ENCODE data around the gene CREB3L2. TPM values are rescaled to one million over a fixed set of nuclear protein-coding genes. Genes with fewer than 3 reads are reported as not detected.

CREB3L2 gene
- total RNA-seq, 2 experiments from 2014 or later = 22.7 to 79.0 TPM

DNA sequence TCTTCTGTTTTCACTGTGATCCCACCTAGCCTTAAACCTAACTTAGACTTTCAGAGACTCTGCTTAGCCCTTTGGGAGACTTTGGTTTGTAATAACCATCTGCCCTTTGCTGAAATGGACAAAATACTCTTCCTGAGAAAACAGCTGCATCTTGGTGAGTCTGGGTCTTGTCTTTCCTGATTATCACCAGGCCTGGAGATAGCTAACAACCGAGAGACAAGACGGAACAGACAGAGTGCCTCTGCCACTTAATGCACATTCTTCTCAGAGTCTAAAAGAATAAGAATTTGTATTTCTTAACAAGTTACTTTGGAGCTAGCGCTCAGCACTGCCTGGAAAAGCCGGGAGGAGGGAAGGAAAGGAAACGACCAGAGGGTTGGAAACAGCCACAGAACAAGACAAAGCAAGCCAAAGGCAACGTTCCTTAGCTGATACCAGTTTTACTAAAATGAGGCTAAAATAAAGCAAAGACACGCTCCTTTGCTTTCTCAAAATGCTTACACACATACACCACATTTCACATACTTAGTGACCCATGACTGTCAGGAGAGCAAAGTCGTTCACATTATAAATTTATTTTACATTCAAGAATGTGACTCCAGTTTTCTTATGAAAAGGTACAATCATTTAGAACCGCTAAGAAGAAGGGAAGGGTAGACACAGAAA, 84.8 kb downstream of the CREB3L2 start:
- intact Hi-C loops (cut with micrococcal nuclease; ENCODE audit: unreplicated experiment) = loop anchor here (1.0 kb wide), 1 partner anchor 27 kb away; no protein-coding TSS in a partner anchor
- no TSS peak for BruUV-seq (replicated peaks)
- Histone ChIP-seq H3K4me1 (ENCODE audit: insufficient read depth, low read length, poor library complexity, severe bottlenecking) (no peaks in the 10 kb centered on the region), H4K20me1 (ENCODE audit: insufficient read depth, low read length) (no peaks in the 10 kb centered on the region), H3K36me3 (ENCODE audit: insufficient read depth, low read length) (peaks cover 42% of the 10 kb centered on the region), H3K27ac (ENCODE audit: low read depth, low read length, poor library complexity, severe bottlenecking) (no peak overlapping the region), H3K4me2 (ENCODE audit: low read length) (no peak overlapping the region), H2AFZ (ENCODE audit: low read length) (no peak overlapping the region), H3K9me3 (ENCODE audit: low read length) (no peaks in the 10 kb centered on the region), H3K79me2 (ENCODE audit: insufficient read depth, low read depth, low read length) (no peaks in the 10 kb centered on the region; the same call in 1 of the 2 replicates), H3K4me3 (ENCODE audit: low read depth, low read length, poor library complexity, severe bottlenecking) (no peak overlapping the region), H3K9me2 (ENCODE audit: insufficient read depth, low read length) (no peaks in the 10 kb centered on the region)
- ChIA-PET POLR2A (interaction anchor here (0.6 kb wide), 2 partner anchors 14 to 82 kb away, joined by 3 to 4 read pairs; no protein-coding TSS in a partner anchor), CTCF (ENCODE audit: unreplicated experiment) (interaction anchor here (0.6 to 1.1 kb wide), 2 partner anchors 47 to 238 kb away, joined by 4 read pairs; no protein-coding TSS in a partner anchor)
- no peak for DNase-seq (ENCODE audit: low spot score)
- TF ChIP-seq EZH2phosphoT487 (IDR thresholded peaks at IDR 0.05; ENCODE audit: borderline replicate concordance, low read depth, low read length) = no peak
- TF ChIP-seq, protein P1, sequence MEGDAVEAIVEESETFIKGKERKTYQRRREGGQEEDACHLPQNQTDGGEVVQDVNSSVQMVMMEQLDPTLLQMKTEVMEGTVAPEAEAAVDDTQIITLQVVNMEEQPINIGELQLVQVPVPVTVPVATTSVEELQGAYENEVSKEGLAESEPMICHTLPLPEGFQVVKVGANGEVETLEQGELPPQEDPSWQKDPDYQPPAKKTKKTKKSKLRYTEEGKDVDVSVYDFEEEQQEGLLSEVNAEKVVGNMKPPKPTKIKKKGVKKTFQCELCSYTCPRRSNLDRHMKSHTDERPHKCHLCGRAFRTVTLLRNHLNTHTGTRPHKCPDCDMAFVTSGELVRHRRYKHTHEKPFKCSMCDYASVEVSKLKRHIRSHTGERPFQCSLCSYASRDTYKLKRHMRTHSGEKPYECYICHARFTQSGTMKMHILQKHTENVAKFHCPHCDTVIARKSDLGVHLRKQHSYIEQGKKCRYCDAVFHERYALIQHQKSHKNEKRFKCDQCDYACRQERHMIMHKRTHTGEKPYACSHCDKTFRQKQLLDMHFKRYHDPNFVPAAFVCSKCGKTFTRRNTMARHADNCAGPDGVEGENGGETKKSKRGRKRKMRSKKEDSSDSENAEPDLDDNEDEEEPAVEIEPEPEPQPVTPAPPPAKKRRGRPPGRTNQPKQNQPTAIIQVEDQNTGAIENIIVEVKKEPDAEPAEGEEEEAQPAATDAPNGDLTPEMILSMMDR (conservative IDR thresholded peaks at IDR 0.05; ENCODE audit: low read length) = no peak

DNA sequence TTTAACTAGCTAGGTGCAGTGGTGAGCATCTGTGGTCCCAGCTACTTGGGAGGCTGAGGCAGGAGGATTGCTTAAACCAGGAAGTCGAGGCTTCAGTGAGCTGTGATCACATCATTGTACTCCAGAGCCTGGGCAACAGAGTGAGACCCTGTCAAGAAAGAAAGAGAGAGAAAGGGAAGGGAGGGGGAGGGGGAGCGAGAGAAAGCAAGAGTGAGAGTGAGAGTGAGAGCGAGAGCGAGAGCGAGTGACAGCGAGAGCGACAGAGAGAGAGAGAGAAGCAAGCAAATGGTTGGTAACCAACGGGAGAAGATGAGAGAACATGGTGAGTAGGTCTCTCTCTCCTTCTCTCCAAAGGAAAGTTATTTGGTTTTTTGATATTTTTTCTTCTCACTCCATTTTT, 85.3 kb downstream of the CREB3L2 start:
- Histone ChIP-seq H3K9me3 (ENCODE audit: low read length) (no peaks in the 10 kb centered on the region), H3K36me3 (ENCODE audit: insufficient read depth, low read length) (peaks cover 47% of the 10 kb centered on the region), H3K9me2 (ENCODE audit: insufficient read depth, low read length) (no peaks in the 10 kb centered on the region), H3K79me2 (ENCODE audit: insufficient read depth, low read depth, low read length) (no peaks in the 10 kb centered on the region; the same call in 1 of the 2 replicates), H2AFZ (ENCODE audit: low read length) (no peak overlapping the region), H3K4me2 (ENCODE audit: low read length) (no peak overlapping the region), H3K4me3 (ENCODE audit: low read depth, low read length, poor library complexity, severe bottlenecking) (no peak overlapping the region), H4K20me1 (ENCODE audit: insufficient read depth, low read length) (no peaks in the 10 kb centered on the region), H3K4me1 (ENCODE audit: insufficient read depth, low read length, poor library complexity, severe bottlenecking) (no peaks in the 10 kb centered on the region), H3K27ac (ENCODE audit: low read depth, low read length, poor library complexity, severe bottlenecking) (no peak overlapping the region)
- CTCF ChIA-PET (ENCODE audit: unreplicated experiment) = interaction anchor here (0.6 to 1.1 kb wide), 2 partner anchors 47 to 238 kb away, joined by 4 read pairs; no protein-coding TSS in a partner anchor
- no TSS peak for BruUV-seq (replicated peaks)
- POLR2A ChIA-PET = interaction anchor here (0.5 to 0.8 kb wide), 2 partner anchors 717 to 1514 kb away, joined by 3 to 4 read pairs; no protein-coding TSS in a partner anchor
- no peak for DNase-seq (ENCODE audit: low spot score)
- intact Hi-C loops (cut with micrococcal nuclease; ENCODE audit: unreplicated experiment) = loop anchor here (1.0 kb wide), 1 partner anchor 28 kb away; no protein-coding TSS in a partner anchor
- no peak for TF ChIP-seq EZH2phosphoT487 (IDR thresholded peaks at IDR 0.05; ENCODE audit: borderline replicate concordance, low read depth, low read length)
- TF ChIP-seq, protein P1 (conservative IDR thresholded peaks at IDR 0.05; ENCODE audit: low read length) = no peak

DNA sequence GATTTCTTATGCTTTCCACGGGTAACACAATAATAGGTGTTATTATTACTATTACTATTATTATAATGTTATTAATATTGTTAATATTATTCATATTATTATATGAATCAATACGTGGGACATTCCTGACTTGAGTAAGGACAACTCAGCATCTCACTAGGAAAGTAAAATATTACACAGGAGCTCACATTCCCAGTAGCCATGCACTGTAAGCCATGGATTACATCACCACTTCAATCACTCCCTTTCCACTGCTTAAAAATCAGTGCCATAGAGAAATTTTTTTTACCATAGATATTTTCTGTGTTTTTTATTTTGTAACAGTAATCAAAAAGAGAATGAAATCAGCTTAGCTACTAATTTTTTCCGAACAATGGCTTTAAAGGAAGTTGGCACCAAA, 86.6 kb downstream of the CREB3L2 start:
- no TSS peak for BruUV-seq (replicated peaks)
- no peak for DNase-seq (ENCODE audit: low spot score)
- POLR2A ChIA-PET = interaction anchor here (0.9 to 1.7 kb wide), 2 partner anchors 11 to 32 kb away, joined by 3 to 4 read pairs; no protein-coding TSS in a partner anchor
- no peaks in the 10 kb centered on the region for H4K20me1 ChIP-seq (ENCODE audit: insufficient read depth, low read length)
- H3K27ac ChIP-seq (ENCODE audit: low read depth, low read length, poor library complexity, severe bottlenecking) = no peak overlapping the region
- no peak overlapping the region for H3K4me3 ChIP-seq (ENCODE audit: low read depth, low read length, poor library complexity, severe bottlenecking)
- H3K4me2 ChIP-seq (ENCODE audit: low read length) = no peak overlapping the region
- no peaks in the 10 kb centered on the region for H3K9me3 ChIP-seq (ENCODE audit: low read length)
- no peak overlapping the region for H2AFZ ChIP-seq (ENCODE audit: low read length)
- intact Hi-C loops (cut with micrococcal nuclease; ENCODE audit: unreplicated experiment) = no loop called here
- H3K4me1 ChIP-seq (ENCODE audit: insufficient read depth, low read length, poor library complexity, severe bottlenecking) = no peaks in the 10 kb centered on the region
- peaks cover 54% of the 10 kb centered on the region for H3K36me3 ChIP-seq (ENCODE audit: insufficient read depth, low read length)
- no peaks in the 10 kb centered on the region; the same call in 1 of the 2 replicates for H3K79me2 ChIP-seq (ENCODE audit: insufficient read depth, low read depth, low read length)
- CTCF ChIA-PET (ENCODE audit: unreplicated experiment) = no interaction called here
- no peaks in the 10 kb centered on the region for H3K9me2 ChIP-seq (ENCODE audit: insufficient read depth, low read length)
- TF ChIP-seq, protein P1 (conservative IDR thresholded peaks at IDR 0.05; ENCODE audit: low read length) = no peak
- TF ChIP-seq EZH2phosphoT487 (IDR thresholded peaks at IDR 0.05; ENCODE audit: borderline replicate concordance, low read depth, low read length) = no peak

Data from OCI-LY7 (cell line).